GM15510 (cell line): ENCODE measurements around the gene MPPED1.

Experiments
- POLR2A ChIP-seq: IDR thresholded peaks from 3 replicates; pipeline ENCODE4 v1.6.1; 2011; ENCODE audit warnings: borderline replicate concordance; ENCODE audit not compliant: insufficient read length; ENCODE audit errors: extremely low read depth

MPPED1 gene

DNA sequence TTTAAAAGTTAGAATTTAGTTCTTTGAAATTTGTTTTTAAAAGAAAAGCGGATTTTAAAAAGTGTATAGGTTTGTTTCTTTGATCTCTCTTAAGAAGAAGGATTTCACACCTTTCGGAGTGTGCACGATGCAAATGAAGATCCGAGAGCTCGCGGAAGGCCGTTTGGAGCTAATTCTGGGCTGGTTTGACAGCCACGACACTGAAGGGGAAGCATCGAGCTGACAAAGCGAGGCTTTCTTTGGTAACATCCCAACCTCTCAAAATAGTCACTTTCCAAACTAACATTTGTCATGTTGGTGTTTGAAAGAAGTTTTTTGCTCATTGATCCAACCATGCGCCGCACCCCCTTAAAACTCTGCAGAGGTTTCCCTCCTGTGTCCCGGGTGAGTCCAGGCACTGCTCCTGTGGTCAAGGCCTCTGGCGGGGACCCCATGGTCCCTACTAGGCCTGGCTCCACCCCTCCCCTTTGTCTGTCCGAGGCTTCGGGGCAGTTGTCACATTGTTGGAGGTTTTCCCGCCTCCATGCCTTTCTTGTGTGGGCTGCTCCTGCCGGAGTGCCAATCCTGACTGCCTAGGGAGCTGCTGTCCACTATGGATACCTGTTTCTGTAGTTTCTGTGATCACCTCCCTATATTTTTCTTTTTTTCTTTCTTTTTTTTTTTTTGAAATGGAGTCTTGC is 39.7 kb downstream of the MPPED1 start:
- TF ChIP-seq POLR2A, result no peak

DNA sequence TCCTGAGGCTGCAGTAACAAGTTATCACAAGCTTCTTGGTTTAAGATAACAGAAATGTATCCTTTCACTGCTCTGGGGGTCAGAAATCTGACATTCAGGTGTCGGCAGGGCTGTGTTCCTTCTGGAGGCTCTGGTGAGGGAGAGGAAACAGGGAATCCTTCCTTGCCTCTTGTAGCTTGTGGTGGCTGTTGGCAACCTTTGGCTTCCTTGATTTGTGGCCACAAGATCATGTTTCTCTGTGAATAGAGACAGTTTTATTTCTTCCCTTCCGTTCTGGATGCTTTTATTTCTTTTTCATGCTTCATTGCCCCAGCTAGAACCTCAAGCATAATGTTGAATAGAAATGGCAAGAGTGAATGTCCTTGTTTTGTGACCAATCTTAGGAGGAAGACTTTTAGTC is 44.0 kb downstream of the MPPED1 start:
- TF ChIP-seq POLR2A, result no peak

- no peak for TF ChIP-seq POLR2A
Measured at GRCh38 chr22:43457002-43457401, 45.2 kb downstream of the MPPED1 start.

DNA sequence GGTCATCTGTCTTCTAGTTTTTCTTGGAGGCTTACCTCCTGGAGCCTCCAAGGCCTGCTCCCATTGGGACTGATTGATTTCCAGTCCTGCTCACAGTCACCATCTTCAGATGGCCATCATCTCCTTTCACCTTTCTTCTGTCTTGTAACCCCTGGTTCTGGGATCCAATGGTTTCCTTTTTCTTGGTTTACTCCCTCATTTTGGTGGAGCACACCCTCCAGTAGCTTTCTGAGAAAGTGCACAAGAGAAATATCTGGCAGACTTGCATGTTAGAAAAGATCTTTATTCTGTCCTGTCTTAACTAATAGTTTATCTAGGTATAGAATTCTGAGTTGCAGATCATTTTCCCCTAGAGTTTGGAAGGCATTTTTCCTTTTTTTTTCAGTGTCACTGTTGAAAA is 50.9 kb downstream of the MPPED1 start:
- no peak for TF ChIP-seq POLR2A

DNA sequence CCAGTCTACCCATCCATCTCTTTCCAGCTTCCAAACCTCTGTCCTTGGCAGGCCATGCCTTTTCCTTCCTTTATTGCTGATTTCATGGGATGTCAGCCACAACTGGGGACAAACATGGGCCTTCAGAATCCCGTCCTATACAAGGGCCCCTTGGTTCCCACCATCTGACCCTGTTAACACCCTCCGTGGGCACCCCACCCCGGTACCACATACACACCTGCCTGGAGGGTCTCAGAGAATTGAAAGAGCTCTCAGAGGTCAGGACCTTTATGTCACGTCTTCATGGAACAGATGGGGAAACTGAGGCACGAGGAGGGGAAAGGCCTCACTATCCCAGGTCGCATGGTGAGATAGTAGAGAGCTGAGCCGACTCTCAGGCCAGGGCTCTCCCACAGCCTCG is 53.0 kb downstream of the MPPED1 start:
- no peak for TF ChIP-seq POLR2A

DNA sequence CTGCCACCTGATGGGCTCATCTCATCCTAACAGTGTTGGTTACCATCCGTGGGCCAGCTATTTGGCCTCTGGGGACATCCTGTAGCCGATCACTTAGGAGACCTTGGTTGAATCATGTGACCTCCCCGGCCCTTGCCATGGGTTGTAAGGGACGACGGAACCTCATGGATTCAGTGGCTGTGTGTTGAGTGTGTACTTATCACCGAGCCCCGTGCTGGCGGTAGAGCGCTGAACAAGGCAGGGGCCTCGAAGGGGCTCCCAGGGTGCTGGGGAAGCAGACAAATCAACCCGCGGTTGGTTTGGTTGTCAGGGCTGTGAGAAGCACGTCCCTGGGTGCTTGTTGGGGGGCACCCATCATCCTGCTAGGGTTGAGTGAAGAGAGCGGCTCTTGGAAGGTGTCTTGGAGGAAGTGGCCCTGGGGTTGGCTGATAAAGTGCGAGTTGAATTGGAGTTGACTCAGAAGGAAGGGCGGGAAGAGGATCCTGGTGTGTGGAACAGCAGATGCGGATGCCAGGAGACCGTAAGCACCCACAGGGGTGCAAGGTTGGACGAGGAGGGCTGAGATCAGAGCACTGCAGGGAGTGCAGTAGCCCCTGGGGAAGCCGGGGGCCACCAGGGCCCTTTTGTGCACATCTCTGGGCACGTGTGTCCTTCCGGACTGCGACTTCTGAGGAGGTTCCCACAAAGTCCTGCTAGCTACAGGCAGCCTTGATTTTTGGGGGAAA is 53.6 kb downstream of the MPPED1 start:
- TF ChIP-seq POLR2A, result no peak

GRCh38 chr22:43466710-43467109 is 54.9 kb downstream of the MPPED1 start:
- no peak for TF ChIP-seq POLR2A

- no peak for TF ChIP-seq POLR2A
Measured at GRCh38 chr22:43467216-43467940, 55.6 kb downstream of the MPPED1 start.

DNA sequence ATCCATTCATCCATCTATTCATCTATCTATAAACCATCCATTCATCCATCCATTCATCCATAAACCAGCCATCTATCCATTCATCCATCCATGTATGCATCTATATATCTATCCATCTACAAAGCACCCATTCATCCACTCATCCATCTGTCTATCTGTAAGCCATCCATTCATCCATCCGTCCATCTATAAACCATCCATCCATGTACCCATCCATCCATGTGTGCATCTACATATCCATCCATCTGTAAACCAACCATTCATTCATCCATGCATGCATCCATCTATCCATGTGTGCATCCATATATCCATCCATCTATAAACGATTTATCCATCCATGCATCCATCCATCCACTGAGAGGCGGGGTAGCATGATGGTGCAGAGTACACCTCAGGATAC is 58.4 kb downstream of the MPPED1 start:
- no peak for TF ChIP-seq POLR2A

GRCh38 chr22:43470941-43471585 is 59.2 kb downstream of the MPPED1 start:
- no peak for TF ChIP-seq POLR2A

GRCh38 chr22:43471606-43472135 is 59.9 kb downstream of the MPPED1 start:
- TF ChIP-seq POLR2A, result no peak

DNA sequence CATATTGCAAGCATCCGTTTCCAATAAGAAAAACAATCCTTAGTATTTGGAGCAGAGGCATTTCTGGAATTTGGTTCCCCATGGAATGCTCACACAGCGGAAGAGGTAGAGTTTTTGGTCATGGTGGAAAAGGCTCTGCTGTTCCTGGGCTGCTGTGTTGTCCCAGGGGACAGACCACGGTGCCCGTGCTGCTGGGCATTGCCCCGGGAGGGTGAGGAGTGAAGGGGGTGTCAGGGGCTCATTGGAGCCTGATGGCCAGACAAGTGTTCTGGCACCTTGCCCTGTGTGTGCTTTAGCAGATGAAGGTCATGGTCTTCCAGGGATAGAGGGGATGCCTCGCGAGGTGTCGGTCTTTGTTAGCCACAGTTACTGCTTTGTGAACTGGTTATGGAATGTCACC is 61.2 kb downstream of the MPPED1 start:
- TF ChIP-seq POLR2A, result no peak

DNA sequence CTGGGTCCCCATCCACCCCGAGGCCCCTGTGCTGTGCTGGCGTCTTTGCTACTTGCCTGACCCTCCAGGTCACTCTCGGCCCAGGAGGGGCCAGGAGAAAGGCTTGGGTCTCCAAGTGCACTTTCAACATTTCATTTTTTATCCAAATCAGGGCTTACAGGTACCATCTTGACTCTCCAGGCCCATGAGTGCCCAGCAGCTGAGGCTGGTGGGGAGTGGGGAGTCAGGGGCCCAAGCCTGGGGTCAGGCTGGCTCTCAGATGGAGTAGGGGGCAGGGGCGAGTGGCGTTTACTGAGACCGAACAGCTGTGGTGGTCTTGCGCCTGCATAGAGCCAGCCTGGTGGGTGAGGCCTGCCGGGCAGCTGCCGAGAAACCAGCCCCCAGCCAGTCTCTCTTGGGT is 61.6 kb downstream of the MPPED1 start:
- TF ChIP-seq POLR2A, result no peak

- TF ChIP-seq POLR2A, result no peak
Measured at GRCh38 chr22:43474161-43475101, 62.6 kb downstream of the MPPED1 start.
